Stomach (tissue), 9 donors: ENCODE measurements around the gene EFCAB12. TPM values are rescaled to one million over a fixed set of nuclear protein-coding genes. Genes with fewer than 3 reads are reported as not detected.

Source experiments
- DNase-seq, 2 donors: peaks; one replicate each; pipeline versions ENCODE4 v3.0.0 to v3.0.0-alpha.2; 2013 to 2019
- H3K27ac ChIP-seq, 5 donors: fragments of 200-600 bp in 4 of 5; sonication (generic) in 4 of 5; one replicate each; pipeline ENCODE4 v1.5.1; 2013 to 2019; ENCODE audit warnings: mild to moderate bottlenecking in 1 of 5, moderate library complexity in 1 of 5
- H3K27me3 ChIP-seq, 3 donors: fragments of 200-600 bp; sonication (generic); one replicate each; pipeline ENCODE4 v1.5.1; 2017 to 2019; ENCODE audit warnings: mixed run types in 1 of 3
- H3K36me3 ChIP-seq, 4 donors: fragments of 200-600 bp; sonication (generic); 1 replicate in 3 of 4; 2 replicates in 1 of 4; pipeline ENCODE4 v1.5.1; 2016 to 2019
- H3K4me1 ChIP-seq, 4 donors: fragments of 200-600 bp; sonication (generic); one replicate each; pipeline ENCODE4 v1.5.1; 2016 to 2019
- H3K4me3 ChIP-seq, 4 donors: fragments of 200-600 bp; sonication (generic) in 3 of 4; one replicate each; pipeline ENCODE4 v1.5.1; 2016 to 2019; ENCODE audit warnings: mild to moderate bottlenecking in 1 of 4
- H3K9me3 ChIP-seq, 4 donors: fragments of 200-600 bp; sonication (generic); one replicate each; pipeline ENCODE4 v1.5.1; 2016 to 2019
- CTCF ChIP-seq, 7 experiments: fragments of 450-650 bp in 4 of 7; fragments of 200-600 bp in 3 of 7; sonication (generic) in 3 of 7; IDR thresholded peaks; one replicate each; pipeline ENCODE4 v1.5.1; 2016 to 2019; ENCODE audit warnings: antibody characterized with exemption in 7 of 7, control low read depth in 2 of 7, mild to moderate bottlenecking in 1 of 7
- EP300 ChIP-seq: sonication (generic); formaldehyde crosslinking; IDR thresholded peaks from one replicate; pipeline ENCODE4 v1.6.1; 2017; ENCODE audit warnings: antibody characterized with exemption
- POLR2A ChIP-seq, 4 donors: fragments of 450-650 bp; IDR thresholded peaks; one replicate each; pipeline ENCODE4 v1.6.1; 2016; ENCODE audit warnings: antibody characterized with exemption in 4 of 4, control low read depth in 2 of 4, mild to moderate bottlenecking in 1 of 4, moderate library complexity in 1 of 4
- POLR2AphosphoS5 ChIP-seq, 3 donors: sonication (generic); formaldehyde crosslinking; IDR thresholded peaks; one replicate each; pipeline ENCODE4 v1.6.1; 2016; ENCODE audit warnings: antibody characterized with exemption in 3 of 3
- WGBS, 5 donors: extraction: QIAGEN DNeasy Blood & Tissue Kit in 3 of 5; methylation state at CpG; one replicate each; pipeline versions ENCODE4 v1.1.5 to v1.1.7; 2013 to 2018; 5-methylcytosine and 5-hydroxymethylcytosine counted together
- intact Hi-C: fragments of 100-400 bp; cut with DNase I; formaldehyde crosslinking; loops from one replicate; pipeline ENCODE4 v1.15.1; 2023; ENCODE audit warnings: low total_unique reads
- polyA plus RNA-seq, 3 donors: library from polyadenylated mRNA; stranded (reverse); fragments of 200-250 nt; gene quantifications; one replicate each; pipeline ENCODE4 v1.2.3, GENCODE V29; 2013
- total RNA-seq, 5 donors: library from RNA; depleted of rRNA; stranded (reverse); fragments of >200 nt; gene quantifications; one replicate each; pipeline versions ENCODE4 v1.1.0 to v1.2.3, GENCODE V29; 2014 to 2016
- donor health status: healthy with polysubstance abuse.
- donor health status: Bipolar disorder and iron deficiency.
- donor health status: healthy.

The EFCAB12 gene
- total and polyA plus RNA-seq, 8 donors = 0.33 to 4.0 (median 1.8) TPM; not detected in 2

GRCh38 chr3:129404130-129404529 is 24.3 kb downstream of the EFCAB12 start:
- H3K9me3 ChIP-seq = no peaks in the 10 kb centered on the region
- 76 to 88% (median 83%) methylated on average over 8 of the region's 8 CpGs for WGBS, 5 donors
- intact Hi-C loops = no loop called here

GRCh38 chr3:129403450-129403849 is 25.0 kb downstream of the EFCAB12 start:
- WGBS, 5 donors = 73 to 84% (median 82%) methylated on average over 7 of the region's 7 CpGs

More at GRCh38 chr3:129404130-129404529, 24.3 kb downstream of the EFCAB12 start:
- Histone ChIP-seq H3K36me3 (no peaks in the 10 kb centered on the region), H3K4me3 (no peak overlapping the region), H3K27ac (no peak overlapping the region), H3K4me1 (peaks cover 0 to 3% (median 0%) of the 10 kb centered on the region in 4 donors), H3K27me3 (no peaks in the 10 kb centered on the region)
- TF ChIP-seq CTCF (IDR thresholded peaks at IDR 0.05) (no peak), POLR2AphosphoS5 (IDR thresholded peaks at IDR 0.05) (no peak), EP300 (no peak), POLR2A (IDR thresholded peaks at IDR 0.05) (no peak)
- no peak for DNase-seq

GRCh38 chr3:129402616-129403015 is 25.8 kb downstream of the EFCAB12 start:
- peaks cover 8 to 15% (median 12%) of the 10 kb centered on the region in 4 donors for H3K4me1 ChIP-seq
- TF ChIP-seq POLR2A (IDR thresholded peaks at IDR 0.05) = no peak
- TF ChIP-seq CTCF (IDR thresholded peaks at IDR 0.05) = no peak
- TF ChIP-seq EP300 = no peak
- TF ChIP-seq POLR2AphosphoS5 (IDR thresholded peaks at IDR 0.05) = no peak
- no peaks in the 10 kb centered on the region for H3K9me3 ChIP-seq
- no peak overlapping the region for H3K4me3 ChIP-seq
- H3K27ac ChIP-seq = no peak overlapping the region
- intact Hi-C loops = no loop called here
- no peaks in the 10 kb centered on the region for H3K36me3 ChIP-seq
- H3K27me3 ChIP-seq = no peaks in the 10 kb centered on the region
- no peak for DNase-seq
- 91 to 97% (median 93%) methylated on average over 4 of the region's 4 CpGs for WGBS, 5 donors

More at GRCh38 chr3:129403450-129403849, 25.0 kb downstream of the EFCAB12 start:
- no peak for DNase-seq
- no peak for TF ChIP-seq POLR2A (IDR thresholded peaks at IDR 0.05)
- intact Hi-C loops = no loop called here
- peaks cover 3 to 7% (median 3%) of the 10 kb centered on the region in 4 donors for H3K4me1 ChIP-seq
- H3K27ac ChIP-seq = no peak overlapping the region
- H3K4me3 ChIP-seq = no peak overlapping the region
- H3K9me3 ChIP-seq = no peaks in the 10 kb centered on the region
- H3K27me3 ChIP-seq = no peaks in the 10 kb centered on the region
- no peaks in the 10 kb centered on the region for H3K36me3 ChIP-seq

- Histone ChIP-seq H3K4me3 (no peak overlapping the region), H3K27ac (no peak overlapping the region), H3K4me1 (peaks cover 8 to 19% (median 16%) of the 10 kb centered on the region in 4 donors), H3K27me3 (no peaks in the 10 kb centered on the region), H3K9me3 (no peaks in the 10 kb centered on the region), H3K36me3 (peaks cover 0 to 1% (median 0%) of the 10 kb centered on the region in 4 donors)
- TF ChIP-seq CTCF (IDR thresholded peaks at IDR 0.05) = no peak
- TF ChIP-seq EP300 = no peak
- no peak for TF ChIP-seq POLR2AphosphoS5 (IDR thresholded peaks at IDR 0.05)
- no peak for TF ChIP-seq POLR2A (IDR thresholded peaks at IDR 0.05)
- intact Hi-C loops = no loop called here
- 76 to 85% (median 79%) methylated on average over 7 of the region's 7 CpGs for WGBS, 5 donors
- no peak for DNase-seq
Measured at GRCh38 chr3:129402210-129402609, 26.2 kb downstream of the EFCAB12 start.

GRCh38 chr3:129399895-129400357 is 28.5 kb downstream of the EFCAB12 start:
- no peaks in the 10 kb centered on the region for H3K9me3 ChIP-seq
- H3K4me1 ChIP-seq = peaks cover 8 to 38% (median 25%) of the 10 kb centered on the region in 4 donors
- H3K27ac ChIP-seq = peak overlapping the region in 4 of 5 donors; percentile 84 to 93 (median 90)
- H3K36me3 ChIP-seq = peaks cover 0 to 22% (median 17%) of the 10 kb centered on the region in 4 donors
- intact Hi-C loops = no loop called here
- DNase-seq = no peak
- H3K27me3 ChIP-seq = no peaks in the 10 kb centered on the region
- peak in 1 of 7 experiments; percentile 28 for TF ChIP-seq CTCF (IDR thresholded peaks at IDR 0.05)
- no peak for TF ChIP-seq POLR2A (IDR thresholded peaks at IDR 0.05)
- H3K4me3 ChIP-seq = peak overlapping the region; percentile 80 to 93 (median 91)
- WGBS, 5 donors = 40 to 52% (median 49%) methylated on average over 8 of the region's 8 CpGs
